ENCODE results near the gene HLA-DMA. TPM values are rescaled to one million over a fixed set of nuclear protein-coding genes. Genes with fewer than 3 reads are reported as not detected.
A peak's percentile ranks its signal among the peaks of the same experiment; 100 is the strongest.

Gene HLA-DMA
- total RNA-seq, 3 donors from 2014 or later: 12.4 to 48.5 (median 27.7) TPM

GRCh38 chr6:32977272-32977952, 24.5 kb upstream of the HLA-DMA start:
- Histone ChIP-seq H3K4me3 (no peak overlapping the region), H3K9me3 (no peaks in the 10 kb centered on the region), H3K4me1 (ENCODE audit: low read depth) (peaks cover 71% of the 10 kb centered on the region), H3K36me3 (ENCODE audit: low read depth) (peaks cover 37% of the 10 kb centered on the region)
- intact Hi-C loops (cut with DNase I, micrococcal nuclease): no loop called here
- ATAC-seq (no peak), DNase-seq (no peak)
- TF ChIP-seq, protein P1, sequence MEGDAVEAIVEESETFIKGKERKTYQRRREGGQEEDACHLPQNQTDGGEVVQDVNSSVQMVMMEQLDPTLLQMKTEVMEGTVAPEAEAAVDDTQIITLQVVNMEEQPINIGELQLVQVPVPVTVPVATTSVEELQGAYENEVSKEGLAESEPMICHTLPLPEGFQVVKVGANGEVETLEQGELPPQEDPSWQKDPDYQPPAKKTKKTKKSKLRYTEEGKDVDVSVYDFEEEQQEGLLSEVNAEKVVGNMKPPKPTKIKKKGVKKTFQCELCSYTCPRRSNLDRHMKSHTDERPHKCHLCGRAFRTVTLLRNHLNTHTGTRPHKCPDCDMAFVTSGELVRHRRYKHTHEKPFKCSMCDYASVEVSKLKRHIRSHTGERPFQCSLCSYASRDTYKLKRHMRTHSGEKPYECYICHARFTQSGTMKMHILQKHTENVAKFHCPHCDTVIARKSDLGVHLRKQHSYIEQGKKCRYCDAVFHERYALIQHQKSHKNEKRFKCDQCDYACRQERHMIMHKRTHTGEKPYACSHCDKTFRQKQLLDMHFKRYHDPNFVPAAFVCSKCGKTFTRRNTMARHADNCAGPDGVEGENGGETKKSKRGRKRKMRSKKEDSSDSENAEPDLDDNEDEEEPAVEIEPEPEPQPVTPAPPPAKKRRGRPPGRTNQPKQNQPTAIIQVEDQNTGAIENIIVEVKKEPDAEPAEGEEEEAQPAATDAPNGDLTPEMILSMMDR (IDR thresholded peaks at IDR 0.05): no peak

DNA sequence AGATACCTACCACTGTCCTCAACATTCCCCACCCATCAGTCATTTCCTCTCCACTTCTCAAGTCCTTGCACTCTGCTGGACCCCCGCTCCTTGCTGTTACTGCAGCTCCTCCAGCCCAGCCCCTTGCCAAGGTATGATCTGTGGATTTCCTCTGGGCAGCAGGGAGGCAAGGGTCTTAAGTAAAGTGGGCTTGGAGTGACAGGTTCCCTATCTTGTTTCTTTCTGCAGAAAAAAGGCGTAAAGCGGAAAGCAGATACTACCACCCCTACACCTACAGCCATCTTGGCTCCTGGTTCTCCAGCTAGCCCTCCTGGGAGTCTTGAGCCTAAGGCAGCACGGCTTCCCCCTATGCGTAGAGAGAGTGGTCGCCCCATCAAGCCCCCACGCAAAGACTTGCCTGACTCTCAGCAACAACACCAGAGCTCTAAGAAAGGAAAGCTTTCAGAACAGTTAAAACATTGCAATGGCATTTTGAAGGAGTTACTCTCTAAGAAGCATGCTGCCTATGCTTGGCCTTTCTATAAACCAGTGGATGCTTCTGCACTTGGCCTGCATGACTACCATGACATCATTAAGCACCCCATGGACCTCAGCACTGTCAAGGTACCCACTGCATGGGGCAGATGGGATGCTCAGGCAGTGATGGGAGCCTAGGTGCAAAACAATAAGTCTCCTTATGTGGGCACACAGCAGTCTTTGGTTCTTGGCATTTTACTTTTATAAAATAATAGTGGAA, 23.6 kb upstream of the HLA-DMA start:
- H3K36me3 ChIP-seq (ENCODE audit: low read depth): peaks cover 37% of the 10 kb centered on the region
- no peak for DNase-seq
- peaks cover 62% of the 10 kb centered on the region for H3K4me1 ChIP-seq (ENCODE audit: low read depth)
- no peak overlapping the region for H3K4me3 ChIP-seq
- no peak for ATAC-seq
- no peaks in the 10 kb centered on the region for H3K9me3 ChIP-seq
- intact Hi-C loops (cut with DNase I, micrococcal nuclease): no loop called here
- TF ChIP-seq, protein P1 (IDR thresholded peaks at IDR 0.05): no peak

DNA sequence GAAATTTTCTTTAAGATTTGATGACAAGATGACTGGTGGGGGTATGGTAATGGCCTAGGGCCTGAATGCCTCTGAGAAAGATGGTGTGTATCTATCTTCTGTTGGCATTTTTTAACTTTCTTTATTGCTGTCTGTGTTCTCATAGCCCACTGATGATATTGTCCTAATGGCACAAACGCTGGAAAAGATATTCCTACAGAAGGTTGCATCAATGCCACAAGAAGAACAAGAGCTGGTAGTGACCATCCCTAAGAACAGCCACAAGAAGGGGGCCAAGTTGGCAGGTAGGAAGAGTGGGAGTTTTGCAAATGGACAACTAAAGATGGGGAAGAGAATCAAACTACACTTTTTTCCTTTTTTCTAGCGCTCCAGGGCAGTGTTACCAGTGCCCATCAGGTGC, 23.0 kb upstream of the HLA-DMA start:
- no peak for ATAC-seq
- TF ChIP-seq, protein P1 (IDR thresholded peaks at IDR 0.05): no peak
- DNase-seq: no peak
- Histone ChIP-seq H3K9me3 (no peaks in the 10 kb centered on the region), H3K4me3 (no peak overlapping the region), H3K4me1 (ENCODE audit: low read depth) (peaks cover 56% of the 10 kb centered on the region), H3K36me3 (ENCODE audit: low read depth) (peaks cover 31% of the 10 kb centered on the region)
- intact Hi-C loops (cut with DNase I, micrococcal nuclease): no loop called here

- DNase-seq (no peak), ATAC-seq (no peak)
- H3K36me3 ChIP-seq (ENCODE audit: low read depth): peaks cover 20% of the 10 kb centered on the region
- intact Hi-C loops (cut with DNase I, micrococcal nuclease): no loop called here
- TF ChIP-seq, protein P1 (IDR thresholded peaks at IDR 0.05): no peak
- no peaks in the 10 kb centered on the region for H3K9me3 ChIP-seq
- peaks cover 45% of the 10 kb centered on the region for H3K4me1 ChIP-seq (ENCODE audit: low read depth)
- no peak overlapping the region for H3K4me3 ChIP-seq
Observed at GRCh38 chr6:32974541-32975308, 21.8 kb upstream of the HLA-DMA start.

DNA sequence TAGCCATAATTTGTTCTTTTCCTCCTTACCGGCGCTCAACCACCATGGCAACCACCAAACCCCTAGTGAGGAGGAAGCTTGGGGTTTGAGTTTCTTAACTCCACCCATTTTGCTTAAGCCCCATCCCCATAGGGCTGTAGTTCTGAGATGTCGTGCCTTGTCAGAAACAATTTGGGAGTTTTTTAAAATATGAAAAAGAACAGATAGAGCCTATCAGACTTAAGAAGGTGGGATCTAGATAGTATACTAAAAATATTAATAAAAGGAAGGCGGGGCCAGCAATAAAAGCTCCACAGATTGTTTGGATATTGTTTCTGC, 21.1 kb upstream of the HLA-DMA start:
- Histone ChIP-seq H3K9me3 (no peaks in the 10 kb centered on the region), H3K4me1 (ENCODE audit: low read depth) (peaks cover 43% of the 10 kb centered on the region), H3K36me3 (ENCODE audit: low read depth) (peaks cover 16% of the 10 kb centered on the region), H3K4me3 (peak overlapping the region; percentile 86)
- TF ChIP-seq, protein P1 (IDR thresholded peaks at IDR 0.05): no peak
- DNase-seq (no peak), ATAC-seq (no peak)
- intact Hi-C loops (cut with DNase I, micrococcal nuclease): no loop called here
